DOHH2 (cell line): ENCODE results near the gene BRCA1.

Source experiments
- CTCF ChIP-seq: fragments of 200-600 bp; sonication (generic); IDR thresholded peaks from one replicate; pipeline ENCODE4 v1.5.1; 2014; ENCODE audit warnings: antibody characterized with exemption, mild to moderate bottlenecking, low read depth, low read length; ENCODE audit not compliant: poor library complexity, severe bottlenecking
- EZH2phosphoT487 ChIP-seq: fragments of 200-600 bp; sonication (generic); IDR thresholded peaks from 2 replicates; pipeline ENCODE4 v1.6.1; 2017; ENCODE audit warnings: borderline replicate concordance, mild to moderate bottlenecking, antibody characterized with exemption, low read length, moderate library complexity, mixed read lengths

GRCh38 chr17:43170140-43170765 lies 45.1 kb upstream of the BRCA1 start:
- TF ChIP-seq CTCF: no peak
- TF ChIP-seq EZH2phosphoT487: no peak
